ENCODE measurements around the gene SLC4A5. TPM values are rescaled to one million over a fixed set of nuclear protein-coding genes. Genes with fewer than 3 reads are reported as not detected.

SLC4A5 gene
- total and polyA plus RNA-seq, 2 of the 8 experiments (the other 6 are each of a cell fraction or from before 2014, with no cell fraction given), result 0.42 to 0.52 TPM

GRCh38 chr2:74373221-74373676 is 30.0 kb upstream of the SLC4A5 start:
- Histone ChIP-seq H4K91ac (replicated peaks; ENCODE audit: insufficient read length, low read length) (no peak overlapping the region), H3K23ac (ENCODE audit: insufficient read length) (no peak overlapping the region), H3K23me2 (ENCODE audit: low read depth, low read length) (peaks cover 5% of the 10 kb centered on the region), H3K27ac (ENCODE audit: low read depth, low read length) (peak overlapping the region; percentile 58; the same call in 1 of the 2 replicates), H3K36me3 (ENCODE audit: control insufficient read depth in 2 of 4, insufficient read depth in 4 of 4, low read length in 3 of 4) (peaks cover 19 to 47% (median 38%) of the 10 kb centered on the region in 4 experiments), H2BK120ac (replicated peaks; ENCODE audit: low read depth, low read length) (no peak overlapping the region), H3K27me3 (replicated peaks in 1 of 4; ENCODE audit: control insufficient read depth in 3 of 4, extremely low read depth in 1 of 4, insufficient read depth in 3 of 4, low read length in 3 of 4) (no peaks in the 10 kb centered on the region), H3K56ac (replicated peaks; ENCODE audit: insufficient read length, low read depth, low read length) (no peak overlapping the region), H2BK15ac (ENCODE audit: low read length) (no peak overlapping the region), H3K4ac (replicated peaks; ENCODE audit: insufficient read length, low read depth, low read length) (no peak overlapping the region), H2BK20ac (ENCODE audit: low read length) (no peak overlapping the region), H3K79me2 (ENCODE audit: control insufficient read depth in 1 of 2, insufficient read depth in 2 of 2, low read length in 2 of 2) (peaks cover 0 to 20% of the 10 kb centered on the region in 2 experiments; a peak in 2 of 4 replicates), H4K20me1 (replicated peaks in 1 of 2; ENCODE audit: control insufficient read depth in 1 of 2, insufficient read depth in 2 of 2, low read length in 2 of 2) (peaks cover 3 to 24% of the 10 kb centered on the region in 2 experiments), H3K9ac (replicated peaks in 1 of 4; ENCODE audit: extremely low read depth in 1 of 4, low read depth in 3 of 4, low read length in 3 of 4) (no peak overlapping the region), H3K4me1 (replicated peaks in 1 of 4; ENCODE audit: control insufficient read depth in 3 of 4, insufficient read depth in 4 of 4, low read length in 3 of 4) (peaks cover 9 to 21% (median 12%) of the 10 kb centered on the region in 4 experiments), H2BK12ac (ENCODE audit: low read depth, low read length) (peak overlapping the region; percentile 68; the same call in 1 of the 2 replicates), H3K18ac (ENCODE audit: extremely low read depth, low read length) (no peak overlapping the region; the same call in 1 of the 2 replicates), H3K79me1 (ENCODE audit: low read depth, low read length) (peaks cover 24% of the 10 kb centered on the region), H3K4me3 (ENCODE audit: extremely low read depth in 1 of 4, insufficient read depth in 2 of 4, low read depth in 3 of 4, low read length in 4 of 4) (peak overlapping the region in 2 of 4 experiments; percentile 11 to 57; a peak in 1 of 8 replicates), H2BK5ac (ENCODE audit: low read depth, low read length) (no peak overlapping the region), H3K14ac (ENCODE audit: insufficient read length) (no peak overlapping the region), H2AK5ac (ENCODE audit: low read depth, low read length) (no peak overlapping the region), H2AFZ (ENCODE audit: low read length) (no peak overlapping the region), H3K9me3 (ENCODE audit: insufficient read depth in 2 of 2, low read depth in 1 of 2, low read length in 1 of 2) (no peaks in the 10 kb centered on the region), H4K5ac (ENCODE audit: insufficient read length, low read depth, low read length) (no peak overlapping the region), H3K4me2 (ENCODE audit: insufficient read depth in 1 of 2, low read depth in 2 of 2, low read length in 2 of 2) (peak overlapping the region; percentile 69 to 71), H4K8ac (ENCODE audit: extremely low read depth, insufficient read depth, low read length) (peak overlapping the region; percentile 7; the same call in 1 of the 2 replicates)
- FAIRE-seq (no peak), DNase-seq (ENCODE audit: low read depth in 1 of 2, low spot score in 2 of 2) (no peak)
- WGBS, 2 experiments (ENCODE audit: extremely low coverage in 1 of 2, insufficient coverage in 1 of 2, insufficient read length in 1 of 2, insufficient replicate concordance in 2 of 2, low coverage in 1 of 2, low lambda C conversion rate in 2 of 2, missing lambda C conversion rate in 1 of 2), result 79% methylated on average over 5 of the region's 5 CpGs; no CpG with 5 or more reads in 1 of the 2 experiments
- ChIA-PET CTCF (ENCODE audit: partially characterized antibody) (interaction anchor here (3.5 kb wide), 1 partner anchor 18 kb away, joined by 13 read pairs; no protein-coding TSS in a partner anchor), POLR2A (ENCODE audit: partially characterized antibody) (interaction anchor here (0.6 kb wide), 1 partner anchor 62 kb away, joined by 3 read pairs; no protein-coding TSS in a partner anchor)
- TF ChIP-seq YY1 (IDR thresholded peaks at IDR 0.05; ENCODE audit: low read depth, low read length), result no peak
- no peak for TF ChIP-seq BCL11A (IDR thresholded peaks at IDR 0.05; ENCODE audit: low read depth in 2 of 2, low read length in 2 of 2)
- no peak for TF ChIP-seq RAD21 (IDR thresholded peaks at IDR 0.05 in 1 of 2, conservative IDR thresholded peaks at IDR 0.05 in 1 of 2; ENCODE audit: low read depth in 2 of 2, low read length in 2 of 2)
- no peak for TF ChIP-seq USF2 (IDR thresholded peaks at IDR 0.05; ENCODE audit: low read length)
- TF ChIP-seq, protein P1, sequence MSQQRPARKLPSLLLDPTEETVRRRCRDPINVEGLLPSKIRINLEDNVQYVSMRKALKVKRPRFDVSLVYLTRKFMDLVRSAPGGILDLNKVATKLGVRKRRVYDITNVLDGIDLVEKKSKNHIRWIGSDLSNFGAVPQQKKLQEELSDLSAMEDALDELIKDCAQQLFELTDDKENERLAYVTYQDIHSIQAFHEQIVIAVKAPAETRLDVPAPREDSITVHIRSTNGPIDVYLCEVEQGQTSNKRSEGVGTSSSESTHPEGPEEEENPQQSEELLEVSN (IDR thresholded peaks at IDR 0.05), result no peak
- TF ChIP-seq RBBP5 (IDR thresholded peaks at IDR 0.05; ENCODE audit: borderline replicate concordance, low read depth, low read length), result no peak
- TF ChIP-seq POU5F1 (IDR thresholded peaks at IDR 0.05; ENCODE audit: low read depth, low read length), result no peak
- no peak for TF ChIP-seq CEBPB (IDR thresholded peaks at IDR 0.05; ENCODE audit: low read depth, low read length)
- no peak for TF ChIP-seq NANOG (IDR thresholded peaks at IDR 0.05; ENCODE audit: insufficient read depth, low read depth, low read length, poor library complexity, severe bottlenecking)
- TF ChIP-seq ASH2L (IDR thresholded peaks at IDR 0.05; ENCODE audit: low read length), result no peak

Measured in H1 (cell line).